AG09319 (cell line): ENCODE results near the gene RAD51B.

Experiments
- DNase-seq: peaks from one replicate; pipeline ENCODE4 v3.0.0-alpha.2; 2010; ENCODE audit warnings: low read depth; ENCODE audit errors: extremely low read depth
- TF ChIP-seq, protein P1 (sequence below): IDR thresholded peaks from 2 replicates; pipeline ENCODE4 v1.5.1; 2011; ENCODE audit warnings: low read depth, mild to moderate bottlenecking, inconsistent platforms, low read length, moderate library complexity

Gene RAD51B

DNA sequence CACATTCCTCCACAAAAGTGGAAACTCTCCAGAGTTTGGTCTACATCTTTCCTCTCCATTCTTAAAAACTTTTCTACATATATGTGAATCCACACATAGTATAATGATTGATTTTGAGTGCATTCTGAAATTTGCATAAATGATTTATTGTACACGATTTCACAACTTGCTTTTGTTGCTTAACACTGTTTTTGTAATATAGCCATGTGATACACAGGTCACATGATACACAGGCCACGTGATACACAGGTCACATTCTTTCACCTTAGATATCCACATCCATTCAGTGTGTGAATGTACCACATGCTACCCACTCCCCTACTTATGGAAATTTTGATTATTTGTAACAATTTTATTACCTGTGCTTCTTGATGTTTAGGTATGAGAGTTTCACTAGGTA is 654.2 kb downstream of the RAD51B start:
- no peak for DNase-seq
- TF ChIP-seq, protein P1, sequence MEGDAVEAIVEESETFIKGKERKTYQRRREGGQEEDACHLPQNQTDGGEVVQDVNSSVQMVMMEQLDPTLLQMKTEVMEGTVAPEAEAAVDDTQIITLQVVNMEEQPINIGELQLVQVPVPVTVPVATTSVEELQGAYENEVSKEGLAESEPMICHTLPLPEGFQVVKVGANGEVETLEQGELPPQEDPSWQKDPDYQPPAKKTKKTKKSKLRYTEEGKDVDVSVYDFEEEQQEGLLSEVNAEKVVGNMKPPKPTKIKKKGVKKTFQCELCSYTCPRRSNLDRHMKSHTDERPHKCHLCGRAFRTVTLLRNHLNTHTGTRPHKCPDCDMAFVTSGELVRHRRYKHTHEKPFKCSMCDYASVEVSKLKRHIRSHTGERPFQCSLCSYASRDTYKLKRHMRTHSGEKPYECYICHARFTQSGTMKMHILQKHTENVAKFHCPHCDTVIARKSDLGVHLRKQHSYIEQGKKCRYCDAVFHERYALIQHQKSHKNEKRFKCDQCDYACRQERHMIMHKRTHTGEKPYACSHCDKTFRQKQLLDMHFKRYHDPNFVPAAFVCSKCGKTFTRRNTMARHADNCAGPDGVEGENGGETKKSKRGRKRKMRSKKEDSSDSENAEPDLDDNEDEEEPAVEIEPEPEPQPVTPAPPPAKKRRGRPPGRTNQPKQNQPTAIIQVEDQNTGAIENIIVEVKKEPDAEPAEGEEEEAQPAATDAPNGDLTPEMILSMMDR: no peak

DNA sequence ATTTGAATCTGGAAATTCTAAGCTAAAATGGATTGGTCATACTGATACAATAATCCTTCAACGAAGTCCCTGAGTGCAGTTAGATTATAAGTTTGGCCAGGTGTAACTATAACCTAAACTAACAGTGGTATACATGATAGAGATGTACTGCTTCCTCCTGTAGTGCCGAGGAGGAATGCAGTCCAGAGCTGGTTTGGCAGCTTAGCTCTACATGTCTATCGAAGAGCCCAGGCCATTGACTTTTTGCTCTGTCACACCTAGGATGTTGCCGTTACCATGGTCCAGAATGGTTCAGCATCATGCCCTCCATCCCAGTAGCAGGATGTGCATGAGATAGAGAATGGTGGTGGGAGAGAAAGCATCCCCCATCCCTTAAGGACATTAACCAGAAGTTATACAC is 655.2 kb downstream of the RAD51B start:
- TF ChIP-seq, protein P1: no peak
- DNase-seq: no peak

DNA sequence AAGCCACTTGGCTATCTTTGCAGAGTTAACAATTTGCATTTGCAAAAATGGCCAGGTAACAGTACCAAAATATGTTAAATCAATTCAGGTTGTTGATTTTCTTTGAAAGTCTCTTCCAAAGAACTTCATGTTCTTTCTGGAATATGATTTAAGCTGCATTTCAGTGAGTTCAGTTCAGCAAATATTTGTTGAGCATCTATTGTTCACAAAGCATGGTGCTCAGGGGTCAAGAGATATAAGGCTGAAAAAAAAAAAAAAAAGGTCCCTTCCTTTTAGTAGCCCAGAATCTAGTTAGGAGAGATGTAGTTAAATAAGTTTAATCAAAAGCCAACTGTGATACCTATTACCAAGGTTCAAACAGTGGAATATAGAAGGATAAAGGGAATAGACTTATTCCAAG is 656.2 kb downstream of the RAD51B start:
- DNase-seq: no peak
- TF ChIP-seq, protein P1: no peak

DNA sequence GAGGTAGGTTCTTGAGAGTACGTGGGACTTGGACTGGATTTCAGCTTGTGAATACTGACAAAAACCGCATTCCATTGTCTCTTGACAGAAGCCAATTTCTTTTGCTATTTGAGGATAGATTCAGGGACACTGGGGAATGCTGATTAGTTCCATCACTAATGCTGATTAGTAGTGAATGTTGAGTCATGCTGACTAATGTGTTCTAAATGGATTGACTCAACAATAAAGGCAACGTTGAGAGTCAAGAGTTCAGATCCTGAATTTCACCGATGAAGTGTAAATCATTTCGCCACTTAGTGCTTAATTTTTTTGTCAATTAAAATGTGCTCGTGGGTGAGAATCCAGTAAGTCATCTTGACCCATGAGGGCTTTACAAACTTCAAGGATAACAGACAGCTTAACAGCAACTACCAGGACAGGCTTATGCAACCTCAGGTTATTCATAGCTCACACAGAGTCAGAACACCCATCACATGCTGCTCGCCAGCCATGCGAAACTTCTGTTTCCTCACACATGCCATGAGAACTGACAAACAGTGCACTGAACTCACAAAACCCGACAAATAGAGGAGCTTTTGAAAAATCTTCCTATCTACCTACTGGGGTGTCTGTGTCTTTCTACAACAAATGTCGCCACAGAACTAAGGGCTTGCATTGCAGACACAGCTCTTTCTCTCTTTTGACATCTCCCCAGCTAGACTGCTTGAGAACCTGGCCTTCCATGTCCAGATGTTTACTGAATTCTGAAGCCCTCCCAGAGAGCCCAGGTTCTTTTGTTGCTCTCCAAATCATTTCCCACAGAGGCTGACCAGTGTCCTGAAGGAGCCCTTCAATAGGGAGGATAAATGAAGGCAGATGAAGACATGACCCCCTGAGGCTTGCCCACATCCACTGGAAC is 656.9 kb downstream of the RAD51B start:
- peak; percentile 88 for DNase-seq
- TF ChIP-seq, protein P1: no peak

DNA sequence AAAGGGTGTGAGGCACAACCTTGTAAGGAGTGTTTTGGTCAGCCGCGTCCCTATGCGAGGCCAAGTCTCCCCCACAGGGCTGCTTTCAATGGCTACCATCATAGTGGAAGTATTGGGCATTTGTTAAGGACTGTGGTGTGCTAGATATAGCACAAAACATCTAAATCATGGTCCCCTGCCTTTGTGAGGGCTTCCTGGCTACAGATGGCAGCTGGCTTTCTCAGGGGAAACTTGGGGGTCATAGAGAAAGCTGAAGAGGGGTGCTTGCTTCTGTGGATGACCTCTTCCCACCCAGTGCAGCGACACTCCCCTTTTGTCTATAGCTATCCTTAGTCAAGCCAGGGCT is 657.5 kb downstream of the RAD51B start:
- TF ChIP-seq, protein P1: no peak
- DNase-seq: no peak

DNA sequence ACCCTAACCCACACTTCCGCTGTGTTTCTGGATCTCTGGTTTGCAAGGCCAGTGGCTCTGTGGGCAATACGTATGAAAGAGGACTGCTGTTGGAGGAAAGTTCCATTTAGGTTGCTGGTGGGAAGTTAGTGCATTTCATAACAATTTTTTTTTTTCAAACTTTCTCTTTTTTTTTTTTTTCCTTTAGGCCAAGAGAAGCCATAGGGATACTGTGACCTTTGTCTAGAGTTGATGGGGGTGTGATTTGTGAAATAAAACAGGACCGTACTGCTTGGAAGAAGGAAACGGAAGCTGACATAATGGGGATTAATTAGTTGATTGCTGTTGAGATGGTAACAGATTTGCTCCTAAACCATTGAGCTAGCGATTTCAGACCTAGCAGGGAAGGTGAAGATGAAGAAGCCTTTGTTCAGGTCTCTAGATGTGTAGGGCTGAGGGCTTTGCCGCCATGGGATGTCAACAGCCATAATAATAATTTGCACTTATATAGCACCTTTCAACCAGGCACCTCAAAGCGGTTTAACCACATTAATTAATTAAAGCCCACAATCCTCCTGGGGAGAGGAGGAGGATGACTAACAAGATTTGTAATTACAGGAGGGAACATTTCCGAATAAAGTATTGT is 658.0 kb downstream of the RAD51B start:
- TF ChIP-seq, protein P1: no peak
- DNase-seq: no peak

DNA sequence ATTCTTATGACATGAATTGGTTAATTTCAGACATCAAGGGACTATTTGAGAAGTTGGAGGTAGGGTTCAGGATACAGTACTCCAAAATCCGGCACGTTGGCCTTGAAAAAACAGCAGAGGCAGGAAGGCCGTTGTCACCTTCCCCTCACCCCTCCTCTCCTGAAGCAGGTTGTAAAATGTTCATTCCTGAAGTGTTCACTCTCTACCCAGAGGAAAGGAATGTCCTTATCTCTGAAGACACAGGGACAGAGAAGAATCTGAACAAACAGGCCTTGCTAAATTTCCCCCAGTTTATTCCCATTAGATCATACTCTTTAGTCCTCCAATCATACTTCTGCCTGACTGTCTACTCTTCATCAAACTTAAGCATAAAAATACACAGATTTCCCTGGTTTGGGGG is 659.7 kb downstream of the RAD51B start:
- TF ChIP-seq, protein P1: no peak
- no peak for DNase-seq
